ENCODE data around the gene IFI27L2.

- TF ChIP-seq, protein P1, sequence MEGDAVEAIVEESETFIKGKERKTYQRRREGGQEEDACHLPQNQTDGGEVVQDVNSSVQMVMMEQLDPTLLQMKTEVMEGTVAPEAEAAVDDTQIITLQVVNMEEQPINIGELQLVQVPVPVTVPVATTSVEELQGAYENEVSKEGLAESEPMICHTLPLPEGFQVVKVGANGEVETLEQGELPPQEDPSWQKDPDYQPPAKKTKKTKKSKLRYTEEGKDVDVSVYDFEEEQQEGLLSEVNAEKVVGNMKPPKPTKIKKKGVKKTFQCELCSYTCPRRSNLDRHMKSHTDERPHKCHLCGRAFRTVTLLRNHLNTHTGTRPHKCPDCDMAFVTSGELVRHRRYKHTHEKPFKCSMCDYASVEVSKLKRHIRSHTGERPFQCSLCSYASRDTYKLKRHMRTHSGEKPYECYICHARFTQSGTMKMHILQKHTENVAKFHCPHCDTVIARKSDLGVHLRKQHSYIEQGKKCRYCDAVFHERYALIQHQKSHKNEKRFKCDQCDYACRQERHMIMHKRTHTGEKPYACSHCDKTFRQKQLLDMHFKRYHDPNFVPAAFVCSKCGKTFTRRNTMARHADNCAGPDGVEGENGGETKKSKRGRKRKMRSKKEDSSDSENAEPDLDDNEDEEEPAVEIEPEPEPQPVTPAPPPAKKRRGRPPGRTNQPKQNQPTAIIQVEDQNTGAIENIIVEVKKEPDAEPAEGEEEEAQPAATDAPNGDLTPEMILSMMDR (IDR thresholded peaks at IDR 0.05): no peak
- no peak for TF ChIP-seq POLR2A (IDR thresholded peaks at IDR 0.05)
Measured at GRCh38 chr14:94177806-94178205, 48.4 kb upstream of the IFI27L2 start.

Measured in thyroid gland (tissue), 4 donors.